Osteoblast (primary cell): ENCODE measurements around the gene RNF222. TPM values are rescaled to one million over a fixed set of nuclear protein-coding genes. Genes with fewer than 3 reads are reported as not detected.
"Not testable (repeated sequence)": the region's sequence is repeated elsewhere in the genome, so short reads cannot be mapped to it uniquely, and the experiment has no call there.

Source experiments
- DNase-seq: peaks from one replicate; pipeline ENCODE4 v3.0.0; 2011; ENCODE audit warnings: low spot score, mixed read lengths; ENCODE audit not compliant: insufficient read length; ENCODE audit errors: missing footprints
- H2AFZ ChIP-seq: 2 replicates; pipeline ENCODE4 v1.6.0; 2011; ENCODE audit warnings: mild to moderate bottlenecking, low read length
- H3K27ac ChIP-seq: 2 replicates; pipeline ENCODE4 v1.5.1; 2011; ENCODE audit warnings: mild to moderate bottlenecking, low read depth, low read length, moderate library complexity
- H3K27me3 ChIP-seq: 2 replicates; pipeline ENCODE4 v1.6.0; 2012; ENCODE audit warnings: mild to moderate bottlenecking, control low read depth, inconsistent platforms, low read length, moderate library complexity; ENCODE audit not compliant: insufficient read depth
- H3K36me3 ChIP-seq: 2 replicates; pipeline ENCODE4 v1.5.1; 2011; ENCODE audit warnings: mild to moderate bottlenecking, low read length, control low read depth, moderate library complexity; ENCODE audit not compliant: insufficient read depth
- H3K4me1 ChIP-seq: 2 replicates; pipeline ENCODE4 v1.5.1; 2011; ENCODE audit warnings: mild to moderate bottlenecking, low read length, control low read depth, moderate library complexity; ENCODE audit not compliant: insufficient read depth
- H3K4me2 ChIP-seq: 2 replicates; pipeline ENCODE4 v1.6.0; 2011; ENCODE audit warnings: mild to moderate bottlenecking, low read length; ENCODE audit not compliant: insufficient read depth
- H3K4me3 ChIP-seq: fragments of 200-600 bp; sonication (generic); 3 replicates; pipeline ENCODE4 v1.5.1; 2012; ENCODE audit warnings: mild to moderate bottlenecking, low read length, inconsistent platforms; ENCODE audit not compliant: insufficient read depth
- H3K79me2 ChIP-seq: 2 replicates; pipeline ENCODE4 v1.6.0; 2012; ENCODE audit warnings: mild to moderate bottlenecking, low read length, control low read depth, inconsistent platforms; ENCODE audit not compliant: insufficient read depth
- H3K9me3 ChIP-seq: 2 replicates; pipeline ENCODE4 v1.5.1; 2011; ENCODE audit warnings: low read depth, low read length, control low read depth
- H4K20me1 ChIP-seq: 2 replicates; pipeline ENCODE4 v1.6.0; 2012; ENCODE audit warnings: mild to moderate bottlenecking, low read length, control low read depth; ENCODE audit not compliant: insufficient read depth
- total RNA-seq: library from RNA; depleted of rRNA; stranded (reverse); fragments of >200 nt; gene quantifications from 2 replicates; pipeline ENCODE4 v1.2.3, GENCODE V29; 2012
- TF ChIP-seq, protein P1 (sequence below): IDR thresholded peaks from 2 replicates; pipeline ENCODE4 v1.5.1; 2011; ENCODE audit warnings: mild to moderate bottlenecking, low read depth, low read length, moderate library complexity; ENCODE audit errors: extremely low read depth

Gene RNF222
- total RNA-seq, 1 donor, result not detected

GRCh38 chr17:8353736-8354135 is 43.9 kb downstream of the RNF222 start:
- Histone ChIP-seq H3K4me3 (no peak overlapping the region), H2AFZ (no peak overlapping the region), H3K4me1 (no peaks in the 10 kb centered on the region), H4K20me1 (no peaks in the 10 kb centered on the region), H3K27me3 (no peaks in the 10 kb centered on the region), H3K4me2 (no peak overlapping the region), H3K36me3 (no peaks in the 10 kb centered on the region), H3K9me3 (no peaks in the 10 kb centered on the region), H3K27ac (no peak overlapping the region), H3K79me2 (no peaks in the 10 kb centered on the region)
- TF ChIP-seq, protein P1, sequence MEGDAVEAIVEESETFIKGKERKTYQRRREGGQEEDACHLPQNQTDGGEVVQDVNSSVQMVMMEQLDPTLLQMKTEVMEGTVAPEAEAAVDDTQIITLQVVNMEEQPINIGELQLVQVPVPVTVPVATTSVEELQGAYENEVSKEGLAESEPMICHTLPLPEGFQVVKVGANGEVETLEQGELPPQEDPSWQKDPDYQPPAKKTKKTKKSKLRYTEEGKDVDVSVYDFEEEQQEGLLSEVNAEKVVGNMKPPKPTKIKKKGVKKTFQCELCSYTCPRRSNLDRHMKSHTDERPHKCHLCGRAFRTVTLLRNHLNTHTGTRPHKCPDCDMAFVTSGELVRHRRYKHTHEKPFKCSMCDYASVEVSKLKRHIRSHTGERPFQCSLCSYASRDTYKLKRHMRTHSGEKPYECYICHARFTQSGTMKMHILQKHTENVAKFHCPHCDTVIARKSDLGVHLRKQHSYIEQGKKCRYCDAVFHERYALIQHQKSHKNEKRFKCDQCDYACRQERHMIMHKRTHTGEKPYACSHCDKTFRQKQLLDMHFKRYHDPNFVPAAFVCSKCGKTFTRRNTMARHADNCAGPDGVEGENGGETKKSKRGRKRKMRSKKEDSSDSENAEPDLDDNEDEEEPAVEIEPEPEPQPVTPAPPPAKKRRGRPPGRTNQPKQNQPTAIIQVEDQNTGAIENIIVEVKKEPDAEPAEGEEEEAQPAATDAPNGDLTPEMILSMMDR, result no peak
- DNase-seq, result no peak

DNA sequence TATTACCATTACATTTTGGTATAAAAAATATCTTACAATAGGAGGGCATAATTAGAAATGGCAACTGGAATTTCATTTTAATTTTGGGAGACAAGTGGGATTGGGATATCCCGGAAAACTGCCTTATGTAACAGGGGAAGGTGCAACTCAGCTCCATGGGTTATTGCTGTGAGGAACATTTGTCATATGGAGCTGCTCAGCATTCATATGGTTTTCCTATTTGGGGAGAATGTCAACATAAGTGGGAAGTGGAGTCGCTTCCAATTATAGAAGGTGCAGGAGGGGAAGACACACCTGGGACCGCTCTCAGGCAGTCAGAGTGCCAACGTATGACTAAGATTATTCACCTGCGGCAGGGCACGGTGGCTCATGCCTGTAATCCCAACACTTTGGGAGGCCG is 47.3 kb downstream of the RNF222 start:
- H3K27me3 ChIP-seq, result peaks cover 20% of the 10 kb centered on the region
- no peak overlapping the region for H3K4me2 ChIP-seq
- H3K79me2 ChIP-seq, result no peaks in the 10 kb centered on the region
- DNase-seq, result no peak
- H2AFZ ChIP-seq, result no peak overlapping the region
- no peak overlapping the region for H3K27ac ChIP-seq
- no peak overlapping the region for H3K4me3 ChIP-seq
- no peaks in the 10 kb centered on the region for H3K4me1 ChIP-seq
- no peaks in the 10 kb centered on the region for H3K9me3 ChIP-seq
- TF ChIP-seq, protein P1, result no peak
- no peaks in the 10 kb centered on the region for H4K20me1 ChIP-seq
- H3K36me3 ChIP-seq, result no peaks in the 10 kb centered on the region

DNA sequence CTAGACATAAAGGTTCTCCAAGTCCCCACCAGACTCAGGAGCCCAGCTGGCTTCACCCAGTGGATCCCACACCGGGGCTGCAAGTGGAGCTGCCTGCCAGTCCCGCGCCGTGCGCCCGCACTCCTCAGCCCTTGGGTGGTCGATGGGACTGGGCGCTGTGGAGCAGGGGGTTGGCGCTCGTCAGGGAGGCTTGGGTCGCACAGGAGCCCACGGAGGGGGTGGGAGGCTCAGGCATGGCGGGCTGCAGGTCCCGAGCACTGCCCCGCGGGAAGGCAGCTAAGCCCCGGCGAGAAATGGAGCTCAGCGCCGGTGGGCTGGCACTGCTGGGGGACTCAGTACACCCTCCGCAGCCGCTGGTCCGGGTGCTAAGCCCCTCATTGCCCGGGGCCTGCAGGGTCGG is 50.6 kb downstream of the RNF222 start:
- not testable (repeated sequence) for H3K4me3 ChIP-seq, H4K20me1 ChIP-seq, H3K79me2 ChIP-seq, H3K36me3 ChIP-seq, H3K9me3 ChIP-seq, H2AFZ ChIP-seq, H3K4me1 ChIP-seq, DNase-seq, H3K27ac ChIP-seq, H3K4me2 ChIP-seq
- peaks cover 26% of the 10 kb centered on the region for H3K27me3 ChIP-seq

DNA sequence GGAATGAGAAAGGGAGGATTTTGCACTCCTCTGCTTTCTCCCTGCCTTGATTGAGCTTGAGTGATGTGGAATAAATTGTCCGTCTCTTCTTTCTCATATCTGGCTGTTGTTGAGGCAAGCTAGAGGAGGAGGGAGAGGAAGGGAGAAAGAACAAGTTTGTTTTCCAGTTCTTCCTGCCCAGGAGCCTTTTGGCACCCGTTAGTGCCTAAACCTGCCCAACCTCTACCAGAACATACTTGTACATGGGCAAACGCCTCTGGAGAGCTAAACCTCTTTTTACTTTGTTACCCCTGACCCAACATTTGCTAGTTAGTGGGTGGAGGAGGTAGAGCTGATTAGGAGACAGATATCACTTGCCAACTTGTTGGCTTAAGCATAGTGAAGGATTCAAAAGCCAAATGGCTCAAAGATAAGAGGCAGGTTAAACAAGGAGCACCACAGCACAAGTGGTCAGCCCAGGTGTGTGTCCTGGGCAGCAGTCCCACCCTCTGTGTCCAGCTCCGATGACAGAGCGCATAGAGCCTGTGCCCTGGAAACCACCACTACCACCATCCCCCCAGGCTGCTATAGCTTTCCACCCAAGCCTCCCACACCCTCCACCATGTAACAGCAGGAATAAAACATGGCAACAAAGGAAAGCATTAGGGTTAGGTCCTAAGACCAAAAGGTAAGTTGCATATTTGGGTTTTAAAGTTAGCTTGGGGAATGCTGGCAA is 51.5 kb downstream of the RNF222 start:
- H3K27me3 ChIP-seq, result peaks cover 26% of the 10 kb centered on the region
- no peak overlapping the region for H3K27ac ChIP-seq
- no peaks in the 10 kb centered on the region for H3K36me3 ChIP-seq
- H2AFZ ChIP-seq, result no peak overlapping the region
- no peak overlapping the region for H3K4me3 ChIP-seq
- H3K4me2 ChIP-seq, result no peak overlapping the region
- H3K9me3 ChIP-seq, result no peaks in the 10 kb centered on the region
- H3K79me2 ChIP-seq, result no peaks in the 10 kb centered on the region
- no peaks in the 10 kb centered on the region for H3K4me1 ChIP-seq
- no peaks in the 10 kb centered on the region for H4K20me1 ChIP-seq
- TF ChIP-seq, protein P1, result no peak
- no peak for DNase-seq
